Activated CD4-positive, alpha-beta T cell treated with anti-CD3 and anti-CD28 coated beads, Interleukin-2, Interleukin-6, amounts not matched to agents 100 ng/mL and 50 ng/mL, durations not matched to agents 16 hours and 8 hours (primary cell): ENCODE measurements around the gene GPER1.

Experiments
- DNase-seq: peaks from one replicate; pipeline ENCODE4 v3.0.0-alpha.2; 2020

The GPER1 gene

DNA sequence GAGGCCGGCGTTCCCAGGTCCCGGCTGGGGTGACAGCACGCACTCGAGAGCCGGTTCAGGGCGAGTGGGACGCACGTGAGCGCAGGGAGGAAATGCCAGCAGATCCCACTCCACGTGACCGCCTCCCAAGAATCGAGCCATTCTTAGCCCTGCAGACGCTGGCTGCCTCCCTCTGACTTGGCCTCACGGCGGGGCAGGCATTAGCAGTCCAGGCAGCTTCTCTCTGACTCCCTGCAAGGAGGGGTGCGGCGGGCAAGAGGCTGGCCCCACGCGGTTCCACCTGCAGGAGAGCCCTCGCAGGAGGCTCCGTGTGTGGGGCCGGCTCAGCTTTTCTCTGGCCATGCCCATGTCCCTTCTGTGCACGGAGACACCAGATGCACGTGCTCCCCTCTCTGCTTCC, 33.5 kb upstream of the GPER1 start:
- DNase-seq: no peak

GRCh38 chr7:1054861-1055450, 33.0 kb upstream of the GPER1 start:
- peak; percentile 22 for DNase-seq

DNA sequence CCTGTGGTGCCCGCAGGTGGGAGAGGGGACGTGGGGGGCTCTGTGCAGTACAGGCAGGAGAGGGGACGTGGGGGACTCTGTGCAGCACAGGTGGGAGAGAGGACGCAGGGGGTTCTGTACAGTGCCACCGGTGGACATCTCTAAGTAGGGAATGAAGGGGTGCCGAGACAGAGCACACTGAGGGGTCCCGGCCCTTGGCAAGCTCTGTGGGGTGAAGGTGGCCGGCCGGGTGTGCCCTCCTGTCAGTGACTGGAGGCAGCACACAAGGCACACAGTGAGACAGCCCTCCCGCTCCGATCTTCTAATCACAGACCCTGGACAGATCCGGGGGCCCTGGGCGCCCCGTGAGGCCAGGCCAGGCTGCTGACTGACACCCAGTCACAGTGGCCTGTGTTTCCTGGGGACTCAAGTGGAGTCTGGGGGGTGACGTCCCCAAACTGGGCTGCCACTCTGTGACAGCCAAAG, 32.4 kb upstream of the GPER1 start:
- no peak for DNase-seq

GRCh38 chr7:1055956-1056784, 31.7 kb upstream of the GPER1 start:
- no peak for DNase-seq

- no peak for DNase-seq
Measured at GRCh38 chr7:1056785-1057410, 31.0 kb upstream of the GPER1 start.

GRCh38 chr7:1057416-1058291, 30.3 kb upstream of the GPER1 start:
- DNase-seq: no peak

- DNase-seq: no peak
Measured at GRCh38 chr7:1058311-1058710, 29.6 kb upstream of the GPER1 start.

DNA sequence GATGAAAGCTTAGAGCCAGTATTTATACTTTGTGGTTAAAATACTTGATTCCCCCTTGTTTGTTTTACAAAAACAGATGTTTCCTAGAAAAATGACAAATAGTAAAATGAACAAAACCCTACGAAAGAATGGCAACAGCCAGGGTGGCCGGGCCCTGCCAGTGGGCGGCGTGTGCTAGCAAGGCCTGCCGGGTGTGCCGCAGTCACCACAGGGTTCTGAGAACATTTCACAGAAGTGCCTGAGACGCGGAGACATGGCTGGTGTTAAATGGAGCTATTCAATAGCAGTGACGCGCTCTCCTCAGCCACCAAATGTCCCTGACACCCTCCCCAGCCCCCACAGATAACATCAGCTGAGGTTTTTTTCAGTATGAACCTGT, 29.1 kb upstream of the GPER1 start:
- peak; percentile 35 for DNase-seq

DNA sequence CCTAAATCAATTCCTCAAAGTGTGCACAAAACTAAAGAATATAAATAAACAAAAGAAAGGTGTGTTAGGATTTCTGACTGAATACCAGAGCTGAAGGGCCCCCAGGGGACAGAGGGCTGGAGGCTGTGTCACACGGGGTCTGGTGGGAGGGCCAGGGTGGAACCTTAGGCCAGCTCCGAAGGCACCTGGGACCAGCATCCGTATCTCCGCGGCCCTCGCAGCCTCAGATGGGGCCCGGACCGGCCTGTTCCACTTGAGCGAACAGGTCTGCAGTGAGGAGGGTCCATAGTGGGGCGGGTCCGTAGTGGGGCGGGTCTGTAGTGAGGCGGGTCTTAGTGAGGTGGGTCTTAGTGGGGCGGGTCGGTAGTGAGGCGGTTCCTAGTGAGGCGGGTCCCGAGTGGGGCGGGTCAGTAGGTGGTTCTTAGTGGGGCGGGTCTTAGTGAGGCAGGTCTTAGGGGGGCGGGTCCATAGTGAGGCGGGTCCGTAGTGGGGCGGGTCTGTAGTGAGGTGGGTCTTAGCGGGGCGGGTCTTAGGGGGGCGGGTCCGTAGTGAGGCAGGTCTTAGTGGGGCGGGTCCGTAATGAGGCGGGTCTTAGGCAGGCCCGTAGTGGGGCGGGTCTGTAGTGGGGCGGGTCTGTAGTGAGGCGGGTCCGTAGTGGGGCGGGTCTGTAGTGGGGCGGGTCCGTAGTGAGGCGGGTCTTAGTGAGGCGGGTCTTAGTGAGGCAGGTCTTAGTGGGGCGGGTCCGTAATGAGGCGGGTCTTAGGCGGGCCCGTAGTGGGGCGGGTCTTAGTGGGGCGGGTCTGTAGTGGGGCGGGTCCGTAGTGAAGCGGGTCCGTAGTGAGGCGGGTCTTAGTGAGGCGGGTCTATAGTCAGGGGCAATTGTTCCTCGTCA, 28.5 kb upstream of the GPER1 start:
- peak; percentile 23 for DNase-seq

GRCh38 chr7:1060315-1061072, 27.4 kb upstream of the GPER1 start:
- DNase-seq: no peak

DNA sequence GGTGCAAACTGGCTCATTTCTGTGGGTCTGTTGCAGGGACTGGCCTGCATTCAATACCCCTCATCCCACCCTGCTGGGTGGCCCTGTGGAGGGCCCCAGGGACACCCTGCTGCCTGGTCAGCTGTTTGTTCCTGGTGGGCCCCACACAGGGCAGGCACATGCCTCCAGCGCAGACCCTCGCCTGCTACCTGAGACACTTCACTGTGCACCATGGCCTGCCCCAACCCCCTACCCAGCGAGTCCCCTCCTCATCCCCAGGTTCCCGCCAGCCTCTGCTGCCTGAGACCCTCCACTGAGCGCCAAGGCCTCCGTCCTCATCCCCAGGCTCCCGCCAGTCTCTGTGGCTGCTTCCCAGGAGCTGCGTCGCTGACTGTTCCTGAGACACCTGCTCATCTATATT, 26.7 kb upstream of the GPER1 start:
- DNase-seq: no peak

DNA sequence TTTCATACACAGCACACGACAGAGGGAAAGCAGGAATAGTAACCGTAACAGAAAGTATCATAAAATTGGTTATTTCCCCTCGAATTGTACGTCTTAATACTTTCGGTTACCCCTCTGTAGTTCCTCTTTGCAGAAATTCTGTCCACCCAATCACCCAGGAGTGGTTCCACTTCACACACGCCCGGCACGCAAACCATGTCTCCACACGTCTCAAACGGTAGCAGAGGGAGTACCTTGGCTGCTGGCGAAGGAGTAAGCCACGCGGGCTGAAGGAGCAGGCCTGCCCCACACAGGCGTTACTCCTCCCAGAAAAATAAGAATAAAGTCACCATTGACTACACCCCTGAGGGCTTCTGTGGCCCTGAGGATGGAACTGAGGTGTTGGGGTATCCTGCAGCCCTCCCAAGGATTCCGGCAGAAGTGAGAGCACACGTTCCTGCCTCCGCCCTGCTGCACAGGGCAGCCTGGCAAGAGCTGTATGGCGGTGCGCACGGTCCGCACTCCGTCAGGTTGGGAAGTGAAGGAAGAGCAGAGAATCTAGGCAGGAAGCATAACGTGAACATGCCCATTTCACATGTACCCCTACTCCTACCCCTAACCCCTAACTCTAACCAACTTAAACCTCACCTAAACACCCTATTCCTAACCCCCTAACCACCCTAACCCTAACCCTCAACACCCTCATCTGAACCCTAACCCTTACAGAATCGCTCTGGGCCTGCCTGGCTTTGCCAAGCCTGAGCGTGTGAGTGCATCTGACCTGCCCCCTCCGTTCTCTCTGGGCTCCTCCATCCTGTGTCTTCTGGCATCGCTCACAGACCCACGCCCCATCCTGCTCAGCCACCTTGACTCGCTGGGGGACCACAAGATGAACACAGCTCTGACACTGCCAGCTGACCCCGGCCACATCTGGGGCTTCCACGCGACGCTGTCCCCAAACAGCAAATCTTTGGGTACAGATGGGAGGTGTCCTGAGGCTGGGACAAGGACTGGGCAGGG, 25.3 kb upstream of the GPER1 start:
- no peak for DNase-seq

GRCh38 chr7:1063361-1063760, 24.6 kb upstream of the GPER1 start:
- no peak for DNase-seq

DNA sequence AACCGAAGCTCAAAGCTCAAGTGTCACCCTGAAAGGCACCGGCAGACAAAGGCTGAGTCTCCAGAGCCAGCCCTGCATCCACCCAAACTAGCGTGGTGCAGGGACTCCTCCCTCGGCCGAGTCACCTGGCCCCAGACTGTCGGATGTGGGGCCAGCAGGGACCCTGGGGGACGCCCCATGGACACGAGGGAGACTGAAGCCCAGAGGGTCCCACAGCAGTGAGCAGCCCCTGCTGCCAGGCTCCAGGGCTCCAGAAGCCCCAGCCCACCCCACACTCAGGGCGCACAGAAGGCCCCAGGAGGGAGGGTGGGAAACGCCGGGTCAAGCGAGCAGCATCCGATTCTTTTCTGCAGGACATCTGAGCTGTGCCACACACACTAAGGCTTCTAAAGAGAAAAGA, 23.3 kb upstream of the GPER1 start:
- DNase-seq: no peak

- DNase-seq: no peak
Measured at GRCh38 chr7:1065263-1065584, 22.7 kb upstream of the GPER1 start.

DNA sequence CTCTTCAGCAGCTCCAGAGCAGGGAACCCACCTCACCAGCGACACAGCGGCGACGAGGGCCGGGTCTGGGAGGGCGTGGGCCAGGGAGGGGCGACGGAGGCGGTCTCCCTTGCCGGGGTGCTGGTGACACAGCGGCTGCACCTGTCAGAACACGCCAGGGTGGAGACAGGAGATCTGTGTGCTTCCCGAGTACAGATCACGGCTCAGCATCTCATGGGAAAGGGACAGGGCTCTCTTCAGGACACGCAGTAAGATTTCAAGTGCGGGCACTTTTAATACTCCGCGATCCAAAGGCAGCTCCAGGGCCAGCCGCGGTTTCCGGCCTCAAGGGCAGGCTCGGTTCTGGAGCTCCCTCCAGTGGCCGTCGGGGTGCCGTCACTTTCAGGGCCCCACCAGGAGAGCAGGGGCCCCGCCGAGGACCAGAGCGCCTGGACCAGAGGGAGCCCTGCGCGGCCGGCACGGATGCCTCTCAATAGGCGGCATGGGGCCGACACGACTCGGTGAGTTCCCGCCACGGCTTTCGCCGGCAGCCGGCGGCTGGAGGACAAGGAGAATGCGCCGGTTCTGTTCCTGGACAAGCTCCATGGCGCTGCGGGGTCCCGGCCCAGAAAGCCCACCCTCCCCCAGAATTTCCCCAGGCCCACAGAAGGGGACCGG, 22.2 kb upstream of the GPER1 start:
- DNase-seq: peak; percentile 86

DNA sequence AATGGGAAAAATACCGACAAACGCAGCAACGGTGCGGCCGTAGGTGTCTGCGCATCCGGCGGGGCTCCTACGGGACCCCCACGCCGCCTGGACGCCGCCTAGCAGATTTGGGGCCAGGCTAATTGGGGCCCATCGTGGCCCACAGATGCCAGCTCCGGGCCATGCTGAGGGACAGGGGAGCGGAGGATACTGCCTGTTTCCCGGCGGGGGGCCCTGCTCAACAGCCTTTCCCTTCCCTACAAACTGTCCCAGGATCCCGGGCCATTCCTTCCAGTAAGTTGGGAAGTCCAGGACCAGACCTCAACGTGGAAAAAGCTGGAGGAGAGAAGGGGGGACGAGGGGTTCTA, 21.7 kb upstream of the GPER1 start:
- DNase-seq: no peak

- DNase-seq: no peak
Measured at GRCh38 chr7:1068013-1068412, 19.9 kb upstream of the GPER1 start.

DNA sequence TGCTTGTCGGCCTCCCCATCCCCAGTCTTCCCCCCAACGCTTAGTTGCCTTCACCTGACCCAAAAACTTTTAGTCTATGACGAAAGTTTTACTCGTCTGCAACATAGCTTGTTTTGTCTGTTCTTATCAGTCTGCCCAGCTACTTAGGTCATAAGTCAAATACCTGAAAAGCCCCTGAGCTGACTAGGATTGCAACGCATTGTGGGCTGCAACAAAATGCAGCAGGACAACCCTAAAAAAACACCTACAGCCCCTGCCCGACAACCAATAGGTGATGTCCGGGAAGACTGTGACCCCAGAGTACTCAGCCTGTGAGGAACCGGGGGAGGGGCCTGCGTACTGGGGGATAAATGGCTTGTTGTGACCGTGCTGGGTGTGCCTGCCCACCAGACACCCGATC, 19.3 kb upstream of the GPER1 start:
- no peak for DNase-seq

GRCh38 chr7:1070544-1071011, 17.3 kb upstream of the GPER1 start:
- DNase-seq: no peak
